Astrocyte of the cerebellum (primary cell): ENCODE results near the gene ZNF778.

ENCODE experiments used
- DNase-seq: peaks from one replicate; pipeline ENCODE4 v3.0.0-alpha.2; 2011; ENCODE audit warnings: low read depth
- H3K4me3 ChIP-seq: 2 replicates; pipeline ENCODE4 v1.5.1; 2011; ENCODE audit warnings: mild to moderate bottlenecking, low read depth, low read length, moderate library complexity
- in situ Hi-C: cut with HindIII; loops from 2 replicates; pipeline ENCODE4 v1.10.0; 2017; ENCODE audit warnings: low sequenced_read_pairs
- TF ChIP-seq, protein P1 (sequence below): IDR thresholded peaks from 2 replicates; pipeline ENCODE4 v1.5.1; 2012; ENCODE audit warnings: low read length, low read depth, moderate library complexity, mild to moderate bottlenecking; ENCODE audit errors: missing control alignments

The ZNF778 gene

DNA sequence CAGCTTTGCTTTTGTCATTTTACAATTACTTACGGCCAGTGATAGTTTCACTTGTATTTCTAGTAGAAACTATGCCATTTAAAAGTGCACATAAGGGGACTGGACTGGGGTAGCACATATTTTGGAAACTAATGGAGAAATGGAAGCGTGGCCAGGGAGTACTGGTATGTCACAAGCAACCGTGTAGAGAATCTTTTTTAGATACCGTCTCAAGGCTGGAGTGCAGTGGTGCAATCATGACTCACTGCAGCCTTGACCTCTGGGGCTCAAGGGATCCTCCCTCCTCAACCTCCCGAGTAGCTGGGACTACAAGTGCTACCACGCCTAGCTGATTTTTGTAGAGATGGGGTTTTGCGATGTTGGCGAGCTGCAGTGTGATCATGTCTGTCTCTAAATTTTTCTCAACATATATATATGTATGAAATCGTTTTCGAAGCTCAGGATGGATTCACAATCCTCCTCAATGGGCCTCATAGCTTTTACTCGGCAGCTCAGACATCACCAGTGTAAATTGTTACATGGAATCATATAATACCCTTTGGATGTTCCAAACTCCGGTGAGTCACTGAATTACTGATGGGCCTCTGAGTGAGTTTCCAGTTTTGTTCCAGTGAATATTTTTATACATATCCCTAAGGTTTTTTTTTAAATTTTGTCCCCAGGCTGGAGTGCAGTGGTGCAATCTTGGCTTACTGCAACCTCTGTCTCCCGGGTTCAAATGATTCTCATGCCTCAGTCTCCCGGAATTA is 51.7 kb downstream of the ZNF778 start:
- no peak for DNase-seq
- in situ Hi-C loops: no loop called here
- no peak overlapping the region for H3K4me3 ChIP-seq

DNA sequence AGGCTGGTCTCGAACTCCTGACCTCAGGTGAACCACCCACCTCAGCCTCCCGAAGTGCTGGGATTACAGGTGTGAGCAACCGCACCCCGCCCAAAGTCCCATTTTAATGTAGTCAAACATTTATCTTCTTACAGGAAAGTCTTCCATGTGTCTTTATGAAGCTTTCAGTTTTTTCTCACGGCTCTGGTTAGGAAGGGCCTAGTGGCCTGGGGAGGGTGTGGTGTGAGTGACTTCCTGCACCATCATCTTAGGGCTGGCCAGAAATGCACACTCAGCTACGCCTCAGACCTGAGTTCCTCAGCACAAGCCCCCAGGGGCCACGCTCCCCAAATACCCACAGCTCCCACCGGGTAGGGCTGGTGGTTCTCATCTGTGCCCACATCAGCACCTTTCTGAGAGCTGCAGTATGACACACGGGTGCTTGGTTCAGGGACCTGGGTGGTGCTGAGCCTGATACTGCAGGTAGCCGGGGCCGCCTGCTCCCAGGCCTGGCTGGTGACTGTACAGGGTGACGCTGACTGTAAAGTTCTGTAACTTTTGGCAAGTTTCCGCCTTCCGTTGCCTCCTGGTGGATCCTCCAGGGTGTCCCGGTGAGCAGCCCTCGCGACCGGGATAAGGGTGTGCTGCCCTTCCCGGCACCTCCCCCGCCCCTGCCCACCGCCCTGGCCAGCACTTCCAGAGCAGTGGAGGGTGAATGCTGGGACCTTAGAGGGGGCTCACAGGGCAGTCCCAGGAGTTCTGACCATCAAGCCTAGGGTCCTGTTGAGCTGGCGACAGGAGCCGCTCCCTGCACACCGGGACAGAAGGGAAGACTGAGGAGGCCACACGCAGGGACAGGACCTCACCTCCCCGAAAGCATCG is 52.5 kb downstream of the ZNF778 start:
- in situ Hi-C loops: no loop called here
- TF ChIP-seq, protein P1, sequence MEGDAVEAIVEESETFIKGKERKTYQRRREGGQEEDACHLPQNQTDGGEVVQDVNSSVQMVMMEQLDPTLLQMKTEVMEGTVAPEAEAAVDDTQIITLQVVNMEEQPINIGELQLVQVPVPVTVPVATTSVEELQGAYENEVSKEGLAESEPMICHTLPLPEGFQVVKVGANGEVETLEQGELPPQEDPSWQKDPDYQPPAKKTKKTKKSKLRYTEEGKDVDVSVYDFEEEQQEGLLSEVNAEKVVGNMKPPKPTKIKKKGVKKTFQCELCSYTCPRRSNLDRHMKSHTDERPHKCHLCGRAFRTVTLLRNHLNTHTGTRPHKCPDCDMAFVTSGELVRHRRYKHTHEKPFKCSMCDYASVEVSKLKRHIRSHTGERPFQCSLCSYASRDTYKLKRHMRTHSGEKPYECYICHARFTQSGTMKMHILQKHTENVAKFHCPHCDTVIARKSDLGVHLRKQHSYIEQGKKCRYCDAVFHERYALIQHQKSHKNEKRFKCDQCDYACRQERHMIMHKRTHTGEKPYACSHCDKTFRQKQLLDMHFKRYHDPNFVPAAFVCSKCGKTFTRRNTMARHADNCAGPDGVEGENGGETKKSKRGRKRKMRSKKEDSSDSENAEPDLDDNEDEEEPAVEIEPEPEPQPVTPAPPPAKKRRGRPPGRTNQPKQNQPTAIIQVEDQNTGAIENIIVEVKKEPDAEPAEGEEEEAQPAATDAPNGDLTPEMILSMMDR: no peak
- DNase-seq: no peak
- no peak overlapping the region for H3K4me3 ChIP-seq

More for the DNA sequence above, 51.7 kb downstream of the ZNF778 start:
- TF ChIP-seq, protein P1: no peak

DNA sequence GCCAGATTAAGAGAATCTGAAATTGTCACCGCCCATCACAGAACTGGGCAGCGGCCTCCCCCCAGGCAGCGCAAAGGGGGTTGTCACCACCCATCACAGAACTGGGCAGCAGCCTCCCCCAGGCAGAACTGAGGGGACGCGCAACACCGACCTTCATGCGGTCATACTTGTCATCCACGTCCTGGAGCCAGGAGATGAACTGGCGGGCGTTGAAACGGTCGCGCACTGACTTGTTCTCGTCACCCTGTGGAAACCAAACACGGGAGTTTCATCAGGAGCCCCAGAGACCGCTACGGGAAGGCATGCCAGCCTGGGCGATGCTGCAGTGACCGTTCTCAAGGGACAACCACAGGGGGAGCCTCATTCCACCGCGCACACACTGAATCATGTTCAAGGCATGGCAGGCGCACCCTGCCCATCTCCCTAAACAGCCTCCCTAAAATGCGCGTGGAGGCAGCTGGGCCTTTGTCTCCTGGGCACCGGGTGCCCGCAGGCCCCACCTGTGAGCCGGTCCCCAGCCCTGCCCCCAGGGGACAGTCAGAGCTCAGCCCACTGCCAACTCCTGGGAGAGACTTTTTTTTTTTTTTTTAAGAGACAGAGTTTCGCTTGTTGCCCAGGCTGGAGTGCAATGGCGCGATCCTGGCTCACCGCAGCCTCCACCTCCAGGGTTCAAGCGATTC is 53.3 kb downstream of the ZNF778 start:
- TF ChIP-seq, protein P1: no peak
- no peak overlapping the region for H3K4me3 ChIP-seq
- DNase-seq: no peak
- in situ Hi-C loops: no loop called here

DNA sequence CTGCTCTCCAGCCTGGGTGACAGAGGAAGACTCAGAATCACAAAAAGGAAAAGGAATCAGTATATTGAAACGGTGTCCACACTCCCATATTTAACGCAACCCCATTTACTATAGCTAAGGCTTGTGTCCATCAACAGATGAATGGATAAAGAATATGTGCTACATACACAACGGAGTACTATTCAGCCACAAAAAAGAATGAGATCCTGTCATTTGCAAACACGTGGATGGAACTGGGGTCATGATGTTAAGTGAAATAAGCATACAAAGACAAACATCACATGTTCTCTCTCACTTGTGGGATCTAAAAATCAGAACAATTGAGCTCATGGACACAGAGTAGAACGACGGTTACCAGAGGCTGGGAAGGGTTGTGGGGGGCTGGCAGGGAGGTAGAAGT is 55.1 kb downstream of the ZNF778 start:
- TF ChIP-seq, protein P1: no peak
- in situ Hi-C loops: no loop called here
- no peak for DNase-seq
- H3K4me3 ChIP-seq: no peak overlapping the region

DNA sequence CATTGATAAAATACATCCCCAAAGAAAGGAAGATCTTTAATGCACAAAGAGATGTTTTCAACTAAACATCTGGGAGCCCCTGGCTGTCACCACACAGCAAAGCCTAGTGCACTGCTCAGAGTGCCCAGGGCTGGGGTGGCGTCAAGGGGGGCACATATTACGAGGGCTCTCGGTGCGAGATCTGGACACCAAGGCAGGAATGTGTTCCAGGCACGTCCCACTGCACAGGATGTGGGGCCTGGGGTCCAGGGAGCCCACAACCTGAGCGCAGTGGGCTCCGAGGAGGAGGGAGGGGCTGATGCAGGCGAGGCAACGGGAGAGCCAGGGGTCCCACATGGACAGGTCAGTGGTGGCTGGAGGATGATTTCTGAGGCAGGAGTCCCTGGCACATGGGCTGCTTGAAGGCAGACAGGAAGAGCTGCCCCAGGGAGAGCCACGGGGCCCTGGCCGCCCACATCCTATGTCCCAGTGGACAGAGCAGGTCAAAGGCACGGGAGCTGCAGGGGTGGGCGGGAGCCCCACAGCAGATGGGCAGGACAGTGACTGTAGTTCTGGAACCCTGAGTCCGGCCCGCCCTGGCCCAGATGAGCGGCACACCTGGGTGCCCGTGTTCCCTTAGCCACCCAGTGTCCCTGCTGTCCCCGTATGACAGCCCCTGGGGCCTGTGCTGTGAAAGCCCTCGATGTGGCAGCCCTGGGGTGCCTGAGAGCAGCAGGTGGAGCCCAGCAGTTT is 56.4 kb downstream of the ZNF778 start:
- in situ Hi-C loops: no loop called here
- no peak for DNase-seq
- no peak overlapping the region for H3K4me3 ChIP-seq
- TF ChIP-seq, protein P1: no peak
